Measurements from ENCODE around the gene SCRG1.

DNA sequence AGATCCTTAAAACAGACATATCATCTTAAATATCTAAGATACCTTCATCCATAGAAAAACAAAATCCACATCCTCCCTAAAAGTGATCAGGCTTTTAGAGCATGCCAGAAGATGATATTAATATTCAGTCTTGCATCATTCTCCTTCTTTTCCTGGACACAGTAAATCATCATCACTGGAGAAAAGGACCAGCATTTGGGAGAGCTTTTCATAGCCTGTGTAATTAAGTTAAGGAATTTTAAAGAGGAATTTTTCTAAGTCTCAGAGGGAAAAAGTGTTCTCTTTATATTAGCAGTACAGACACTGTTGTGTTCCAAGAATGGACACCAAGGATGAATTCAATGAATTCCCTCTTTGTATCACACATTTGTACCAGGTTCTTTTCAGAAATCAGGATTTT, 696 bp downstream of the SCRG1 start:
- TF ChIP-seq, protein P1, sequence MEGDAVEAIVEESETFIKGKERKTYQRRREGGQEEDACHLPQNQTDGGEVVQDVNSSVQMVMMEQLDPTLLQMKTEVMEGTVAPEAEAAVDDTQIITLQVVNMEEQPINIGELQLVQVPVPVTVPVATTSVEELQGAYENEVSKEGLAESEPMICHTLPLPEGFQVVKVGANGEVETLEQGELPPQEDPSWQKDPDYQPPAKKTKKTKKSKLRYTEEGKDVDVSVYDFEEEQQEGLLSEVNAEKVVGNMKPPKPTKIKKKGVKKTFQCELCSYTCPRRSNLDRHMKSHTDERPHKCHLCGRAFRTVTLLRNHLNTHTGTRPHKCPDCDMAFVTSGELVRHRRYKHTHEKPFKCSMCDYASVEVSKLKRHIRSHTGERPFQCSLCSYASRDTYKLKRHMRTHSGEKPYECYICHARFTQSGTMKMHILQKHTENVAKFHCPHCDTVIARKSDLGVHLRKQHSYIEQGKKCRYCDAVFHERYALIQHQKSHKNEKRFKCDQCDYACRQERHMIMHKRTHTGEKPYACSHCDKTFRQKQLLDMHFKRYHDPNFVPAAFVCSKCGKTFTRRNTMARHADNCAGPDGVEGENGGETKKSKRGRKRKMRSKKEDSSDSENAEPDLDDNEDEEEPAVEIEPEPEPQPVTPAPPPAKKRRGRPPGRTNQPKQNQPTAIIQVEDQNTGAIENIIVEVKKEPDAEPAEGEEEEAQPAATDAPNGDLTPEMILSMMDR (IDR thresholded peaks at IDR 0.05), result no peak
- no peak for TF ChIP-seq POLR2A (IDR thresholded peaks at IDR 0.05)

Data from uterus (tissue), 2 donors.